ENCODE measurements around the gene UNC5A. TPM values are rescaled to one million over a fixed set of nuclear protein-coding genes. Genes with fewer than 3 reads are reported as not detected.

Gene UNC5A
- total RNA-seq, 4 donors from 2014 or later: not detected

- Histone ChIP-seq H3K27me3 (peaks cover 53% of the 10 kb centered on the region), H3K4me3 (no peak overlapping the region), H3K9me3 (no peaks in the 10 kb centered on the region), H3K27ac (no peak overlapping the region), H3K4me1 (no peaks in the 10 kb centered on the region), H3K36me3 (no peaks in the 10 kb centered on the region)
- 58% methylated on average over 19 of the region's 21 CpGs for WGBS
- DNase-seq (ENCODE audit: low spot score in 2 of 2): no peak
- TF ChIP-seq CTCF (IDR thresholded peaks at IDR 0.05) (no peak), POLR2AphosphoS5 (IDR thresholded peaks at IDR 0.05) (no peak), EP300 (IDR thresholded peaks at IDR 0.05) (no peak), POLR2A (IDR thresholded peaks at IDR 0.05) (no peak)
Observed at GRCh38 chr5:176843673-176844072, 33.3 kb downstream of the UNC5A start.

- H3K9me3 ChIP-seq: no peaks in the 10 kb centered on the region
- no peaks in the 10 kb centered on the region for H3K36me3 ChIP-seq
- whole genome bisulfite sequencing: 74% methylated on average over 6 of the region's 10 CpGs
- H3K27ac ChIP-seq: no peak overlapping the region
- TF ChIP-seq EP300 (IDR thresholded peaks at IDR 0.05): no peak
- H3K4me3 ChIP-seq: no peak overlapping the region
- peaks cover 59% of the 10 kb centered on the region for H3K27me3 ChIP-seq
- no peaks in the 10 kb centered on the region for H3K4me1 ChIP-seq
- no peak for DNase-seq (ENCODE audit: low spot score in 2 of 2)
Observed at GRCh38 chr5:176844281-176844680, 33.9 kb downstream of the UNC5A start.

- no peak for DNase-seq (ENCODE audit: low spot score in 2 of 2)
- TF ChIP-seq CTCF (IDR thresholded peaks at IDR 0.05) (no peak), POLR2AphosphoS5 (IDR thresholded peaks at IDR 0.05) (no peak), POLR2A (IDR thresholded peaks at IDR 0.05) (no peak), EP300 (IDR thresholded peaks at IDR 0.05) (no peak)
- peaks cover 65% of the 10 kb centered on the region for H3K27me3 ChIP-seq
- no peaks in the 10 kb centered on the region for H3K36me3 ChIP-seq
- no peaks in the 10 kb centered on the region for H3K9me3 ChIP-seq
- no peaks in the 10 kb centered on the region for H3K4me1 ChIP-seq
- no peak overlapping the region for H3K4me3 ChIP-seq
- WGBS: 46% methylated on average over 19 of the region's 21 CpGs
- no peak overlapping the region for H3K27ac ChIP-seq
Observed at GRCh38 chr5:176844706-176845391, 34.5 kb downstream of the UNC5A start.

GRCh38 chr5:176845392-176845713, 35.0 kb downstream of the UNC5A start:
- Histone ChIP-seq H3K4me1 (no peaks in the 10 kb centered on the region), H3K4me3 (no peak overlapping the region), H3K27me3 (peaks cover 65% of the 10 kb centered on the region), H3K36me3 (no peaks in the 10 kb centered on the region), H3K27ac (no peak overlapping the region), H3K9me3 (no peaks in the 10 kb centered on the region)
- TF ChIP-seq POLR2A (IDR thresholded peaks at IDR 0.05): no peak
- TF ChIP-seq CTCF (IDR thresholded peaks at IDR 0.05): no peak
- no peak for TF ChIP-seq EP300 (IDR thresholded peaks at IDR 0.05)
- DNase-seq (ENCODE audit: low spot score in 2 of 2): no peak
- WGBS: 55% methylated on average over 6 of the region's 6 CpGs

- Histone ChIP-seq H3K4me3 (no peak overlapping the region), H3K27ac (no peak overlapping the region), H3K36me3 (no peaks in the 10 kb centered on the region), H3K4me1 (no peaks in the 10 kb centered on the region), H3K27me3 (peaks cover 66% of the 10 kb centered on the region), H3K9me3 (no peaks in the 10 kb centered on the region)
- no peak for TF ChIP-seq EP300 (IDR thresholded peaks at IDR 0.05)
- TF ChIP-seq CTCF (IDR thresholded peaks at IDR 0.05): no peak
- TF ChIP-seq POLR2A (IDR thresholded peaks at IDR 0.05): no peak
- TF ChIP-seq POLR2AphosphoS5 (IDR thresholded peaks at IDR 0.05): no peak
- no peak for DNase-seq (ENCODE audit: low spot score in 2 of 2)
- 49% methylated on average over 9 of the region's 24 CpGs for WGBS
Observed at GRCh38 chr5:176846335-176847140, 36.2 kb downstream of the UNC5A start.
